Lower lobe of right lung (tissue), 2 donors: ENCODE data around the gene GABRD. TPM values are rescaled to one million over a fixed set of nuclear protein-coding genes. Genes with fewer than 3 reads are reported as not detected.
A peak's percentile ranks its signal among the peaks of the same experiment; 100 is the strongest.

Source experiments
- ATAC-seq, 2 donors: fragments of 200-7000 bp; cut with Tn5 transposase; one replicate each; pipeline ENCODE4 v1.9.1; 2020 to 2022; ENCODE audit warnings: mild to moderate bottlenecking in 2 of 2, moderate library complexity in 2 of 2
- DNase-seq: peaks from one replicate; pipeline ENCODE4 v3.0.0-alpha.2; 2020
- H3K27ac ChIP-seq: fragments of 200-600 bp; one replicate; pipeline ENCODE4 v1.8.0; 2022
- H3K27me3 ChIP-seq: fragments of 200-600 bp; one replicate; pipeline ENCODE4 v1.8.0; 2022; ENCODE audit warnings: low read depth
- H3K36me3 ChIP-seq: fragments of 200-600 bp; one replicate; pipeline ENCODE4 v1.8.0; 2022; ENCODE audit warnings: mild to moderate bottlenecking
- H3K4me1 ChIP-seq: fragments of 200-600 bp; one replicate; pipeline ENCODE4 v1.8.0; 2022
- H3K4me3 ChIP-seq: fragments of 200-600 bp; one replicate; pipeline ENCODE4 v1.8.0; 2022; ENCODE audit warnings: mild to moderate bottlenecking
- H3K9me3 ChIP-seq: fragments of 200-600 bp; one replicate; pipeline ENCODE4 v1.8.0; 2022
- intact Hi-C: fragments of 100-400 bp; cut with DNase I; formaldehyde crosslinking; loops from one replicate; pipeline ENCODE4 v1.11.0; 2022
- total RNA-seq: library from RNA; stranded (reverse); fragmentation: NEBNext Ultra II Directional; extraction: Animal tissue kit (Norgen Biotek cat#: 25700); gene quantifications from one replicate; pipeline ENCODE4 v1.2.1, GENCODE V29; 2021
- TF ChIP-seq, protein P1 (sequence below): fragments of 200-600 bp; IDR thresholded peaks from one replicate; pipeline ENCODE4 v1.8.0; 2022; ENCODE audit warnings: antibody characterized with exemption, mild to moderate bottlenecking
- donor health status: DM: no; HTN: yes; CAD: no; lungs with severe emphysema.

GABRD gene
- total RNA-seq, 1 donor from 2014 or later = 2.7 TPM

DNA sequence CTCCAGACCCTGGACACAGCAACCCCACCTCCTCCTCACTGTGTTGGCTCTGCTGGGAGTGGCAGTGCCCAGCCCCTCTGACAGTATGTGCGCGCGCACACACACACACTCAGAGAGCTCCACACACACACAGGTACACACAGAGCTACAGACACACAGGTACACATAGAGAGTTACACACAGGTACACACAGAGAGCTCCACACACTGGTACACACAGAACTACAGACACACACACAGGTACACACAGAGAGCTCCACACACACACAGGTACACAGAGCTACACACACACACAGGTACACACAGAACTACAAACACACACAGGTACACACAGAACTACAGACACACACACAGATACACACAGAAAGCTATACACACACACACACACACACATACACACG, 24.7 kb downstream of the GABRD start:
- Histone ChIP-seq H3K27me3 (peaks cover 25% of the 10 kb centered on the region), H3K4me3 (no peak overlapping the region), H3K4me1 (peaks cover 32% of the 10 kb centered on the region), H3K36me3 (no peaks in the 10 kb centered on the region), H3K27ac (no peak overlapping the region), H3K9me3 (no peaks in the 10 kb centered on the region)
- ATAC-seq = no peak
- intact Hi-C loops = loop anchor here (10.0 kb wide), 1 partner anchor 99 kb away; no protein-coding TSS in a partner anchor
- no peak for DNase-seq
- TF ChIP-seq, protein P1, sequence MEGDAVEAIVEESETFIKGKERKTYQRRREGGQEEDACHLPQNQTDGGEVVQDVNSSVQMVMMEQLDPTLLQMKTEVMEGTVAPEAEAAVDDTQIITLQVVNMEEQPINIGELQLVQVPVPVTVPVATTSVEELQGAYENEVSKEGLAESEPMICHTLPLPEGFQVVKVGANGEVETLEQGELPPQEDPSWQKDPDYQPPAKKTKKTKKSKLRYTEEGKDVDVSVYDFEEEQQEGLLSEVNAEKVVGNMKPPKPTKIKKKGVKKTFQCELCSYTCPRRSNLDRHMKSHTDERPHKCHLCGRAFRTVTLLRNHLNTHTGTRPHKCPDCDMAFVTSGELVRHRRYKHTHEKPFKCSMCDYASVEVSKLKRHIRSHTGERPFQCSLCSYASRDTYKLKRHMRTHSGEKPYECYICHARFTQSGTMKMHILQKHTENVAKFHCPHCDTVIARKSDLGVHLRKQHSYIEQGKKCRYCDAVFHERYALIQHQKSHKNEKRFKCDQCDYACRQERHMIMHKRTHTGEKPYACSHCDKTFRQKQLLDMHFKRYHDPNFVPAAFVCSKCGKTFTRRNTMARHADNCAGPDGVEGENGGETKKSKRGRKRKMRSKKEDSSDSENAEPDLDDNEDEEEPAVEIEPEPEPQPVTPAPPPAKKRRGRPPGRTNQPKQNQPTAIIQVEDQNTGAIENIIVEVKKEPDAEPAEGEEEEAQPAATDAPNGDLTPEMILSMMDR = no peak

DNA sequence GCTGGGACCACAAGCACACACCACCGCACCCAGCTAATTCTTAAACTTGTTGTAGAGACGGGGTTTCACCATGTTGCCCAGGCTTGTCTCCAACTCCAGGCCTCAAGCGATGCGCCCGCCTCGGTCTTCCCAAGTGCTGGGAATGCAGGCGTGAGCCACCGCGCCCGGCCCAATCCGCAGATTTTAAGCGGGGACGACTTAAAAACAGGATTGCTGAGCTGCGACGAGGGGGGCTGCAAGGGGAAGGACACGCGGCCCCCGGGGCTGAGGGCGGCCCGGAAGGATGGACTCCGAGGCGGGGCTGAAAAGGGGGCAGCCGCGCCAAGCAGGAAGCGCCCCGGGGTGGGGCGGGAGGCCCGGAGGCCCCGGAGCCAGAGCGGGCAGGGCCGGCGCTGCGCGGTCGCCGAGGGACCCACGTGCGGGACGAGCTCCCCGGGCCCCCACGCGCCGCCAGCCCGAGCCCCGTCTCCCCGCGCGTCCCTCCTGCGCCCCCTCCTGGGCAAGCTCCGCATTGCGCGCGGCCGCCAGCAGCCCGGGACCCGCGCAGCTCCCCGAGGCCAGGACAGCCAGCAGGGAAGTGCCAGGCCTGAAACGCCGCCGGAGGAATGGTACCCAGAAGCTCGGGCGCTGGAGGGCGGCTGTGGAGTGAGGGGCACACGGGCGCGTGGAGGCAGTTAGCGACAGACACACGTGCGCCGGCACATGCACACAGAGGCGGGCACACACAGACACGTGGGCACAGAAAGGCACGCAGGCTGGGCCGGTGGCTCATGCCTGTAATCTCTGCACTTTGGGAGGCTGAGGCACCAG, 25.6 kb downstream of the GABRD start:
- Histone ChIP-seq H3K4me3 (peak overlapping the region; percentile 39), H3K27me3 (peaks cover 32% of the 10 kb centered on the region), H3K36me3 (no peaks in the 10 kb centered on the region), H3K4me1 (peaks cover 41% of the 10 kb centered on the region), H3K27ac (no peak overlapping the region), H3K9me3 (no peaks in the 10 kb centered on the region)
- TF ChIP-seq, protein P1 = peak; percentile 81
- intact Hi-C loops = loop anchor here (10.0 kb wide), 1 partner anchor 100 kb away; no protein-coding TSS in a partner anchor
- ATAC-seq (peak; percentile 70 to 75), DNase-seq (peak; percentile 79)

DNA sequence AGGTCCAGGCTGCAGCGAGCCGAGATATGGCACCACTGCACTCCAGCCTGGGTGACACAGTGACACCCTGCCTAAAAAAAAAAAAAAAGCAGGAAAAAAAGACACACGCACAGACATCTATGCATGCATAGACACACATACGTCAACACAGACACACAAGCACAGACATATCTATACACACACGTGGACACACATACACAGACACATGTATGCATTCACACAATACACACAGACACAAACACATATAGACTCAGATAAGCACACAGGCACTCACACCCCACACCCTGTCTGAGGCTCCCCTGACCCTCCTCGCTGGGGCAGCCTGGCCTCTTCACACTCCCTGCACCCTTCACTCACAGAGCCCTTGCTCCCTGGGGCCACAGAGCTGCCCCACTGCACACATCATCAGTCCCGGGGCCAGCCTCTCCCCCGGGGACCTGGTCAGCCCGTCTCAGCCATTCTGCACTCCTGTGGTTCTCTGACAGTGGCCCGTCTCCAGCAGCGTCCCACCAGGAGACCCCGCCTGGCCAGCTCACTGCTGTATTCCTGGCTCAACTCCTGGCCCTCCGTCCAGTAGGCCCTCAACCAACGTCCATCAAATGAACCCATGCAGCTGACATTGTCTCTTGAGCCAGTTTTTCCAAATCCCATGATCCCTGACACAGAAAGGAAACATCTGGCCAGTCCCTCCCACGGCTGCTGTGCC, 26.5 kb downstream of the GABRD start:
- Histone ChIP-seq H3K4me3 (no peak overlapping the region), H3K36me3 (no peaks in the 10 kb centered on the region), H3K27me3 (peaks cover 38% of the 10 kb centered on the region), H3K4me1 (peaks cover 43% of the 10 kb centered on the region), H3K27ac (no peak overlapping the region), H3K9me3 (no peaks in the 10 kb centered on the region)
- intact Hi-C loops = loop anchor here (10.0 kb wide), 1 partner anchor 101 kb away; no protein-coding TSS in a partner anchor
- DNase-seq = no peak
- TF ChIP-seq, protein P1 = no peak
- ATAC-seq = no peak

DNA sequence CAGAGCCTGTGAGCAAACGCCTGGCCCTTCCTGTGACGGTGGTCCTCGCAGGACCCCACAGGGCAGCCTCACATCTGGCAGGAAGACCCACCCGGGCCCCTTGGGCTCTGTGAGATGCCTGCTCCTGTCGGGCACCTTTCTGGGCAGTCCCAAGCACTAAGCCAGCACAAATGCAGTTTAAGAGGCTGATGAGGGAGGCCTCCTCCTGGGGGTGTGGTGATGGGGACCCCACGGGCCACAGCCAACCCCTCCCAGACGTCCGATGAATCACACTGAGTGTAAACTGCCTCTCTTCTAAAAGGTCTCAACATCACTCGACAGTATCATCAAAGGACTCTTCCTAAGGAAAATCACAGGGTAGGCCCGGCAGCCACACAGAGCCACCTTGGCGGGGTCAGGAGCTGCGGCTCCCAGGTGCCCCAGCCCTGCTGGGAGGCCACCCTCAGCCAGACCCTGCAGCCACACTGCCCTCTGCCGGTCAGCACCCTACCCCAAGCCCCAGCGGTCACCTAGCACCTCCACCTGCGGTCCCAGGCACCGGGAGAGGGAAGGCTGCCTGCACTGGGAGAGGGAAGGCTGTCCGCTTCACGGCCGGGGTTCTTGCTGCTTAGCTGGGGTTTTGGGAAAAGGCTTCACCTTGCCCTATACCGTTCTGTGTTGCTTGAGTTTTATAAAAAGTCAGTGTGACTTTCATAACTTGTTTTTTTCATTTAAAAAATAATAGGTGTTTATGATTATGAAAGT, 27.2 kb downstream of the GABRD start:
- H3K4me1 ChIP-seq = peaks cover 43% of the 10 kb centered on the region
- peaks cover 43% of the 10 kb centered on the region for H3K27me3 ChIP-seq
- DNase-seq (peak; percentile 86), ATAC-seq (peak; percentile 36 to 52)
- no peaks in the 10 kb centered on the region for H3K36me3 ChIP-seq
- H3K9me3 ChIP-seq = no peaks in the 10 kb centered on the region
- TF ChIP-seq, protein P1 = peak; percentile 76
- no peak overlapping the region for H3K27ac ChIP-seq
- H3K4me3 ChIP-seq = no peak overlapping the region
- intact Hi-C loops = loop anchor here (10.0 kb wide), 1 partner anchor 102 kb away; no protein-coding TSS in a partner anchor
